IMR-90 (cell line): ENCODE measurements around the gene SLAMF6. TPM values are rescaled to one million over a fixed set of nuclear protein-coding genes. Genes with fewer than 3 reads are reported as not detected.

ENCODE experiments used
- ATAC-seq: fragments of 200-7000 bp; cut with Tn5 transposase; 2 replicates; pipeline ENCODE4 v1.9.1; 2020; ENCODE audit warnings: low read depth, mild to moderate bottlenecking, moderate library complexity
- BruUV-seq: library from RNA; stranded (reverse); fragments of 400-500 nt; replicated peaks from 2 replicates; lab custom pipeline; 2021; lab: Mats Ljungman, UMichigan
- CTCF ChIA-PET: fragments of 300-600 bp; formaldehyde crosslinking; extraction: SDS; loops from one replicate; lab custom pipeline; 2021; ENCODE audit warnings: antibody characterized with exemption; lab: Yijun Ruan, JAX
- POLR2A ChIA-PET: fragments of 300-600 bp; sonication (Branson Sonifier 250); formaldehyde crosslinking; loops from one replicate; lab custom pipeline; 2022; ENCODE audit warnings: antibody characterized with exemption; ENCODE audit not compliant: unreplicated experiment; lab: Charles Lee
- DNase-seq: peaks from one replicate; pipeline ENCODE4 v3.0.0; 2013
- H2AFZ ChIP-seq: replicated peaks from 2 replicates; pipeline ENCODE3; 2013; ENCODE audit warnings: low read length, mild to moderate bottlenecking; ENCODE audit not compliant: poor library complexity
- H2AK5ac ChIP-seq: 2 replicates; pipeline ENCODE4 v1.6.1; 2013; ENCODE audit warnings: low read depth, low read length, inconsistent platforms
- H2AK9ac ChIP-seq: replicated peaks from 2 replicates; pipeline ENCODE3; 2013; ENCODE audit warnings: mild to moderate bottlenecking, low read depth, low read length, moderate library complexity; ENCODE audit not compliant: poor library complexity
- H2BK120ac ChIP-seq: 2 replicates; pipeline ENCODE4 v1.6.1; 2013; ENCODE audit warnings: low read depth, low read length, inconsistent platforms
- H2BK15ac ChIP-seq: 3 replicates; pipeline ENCODE4 v1.6.1; 2013; ENCODE audit warnings: low read depth, low read length, inconsistent platforms
- H2BK20ac ChIP-seq: 2 replicates; pipeline ENCODE4 v1.6.1; 2013; ENCODE audit warnings: low read depth, mild to moderate bottlenecking, inconsistent platforms, low read length, moderate library complexity
- H2BK5ac ChIP-seq: 2 replicates; pipeline ENCODE4 v1.6.1; 2013; ENCODE audit warnings: mild to moderate bottlenecking, low read depth, low read length, inconsistent platforms; ENCODE audit not compliant: poor library complexity, severe bottlenecking
- H3K14ac ChIP-seq: replicated peaks from 2 replicates; pipeline ENCODE4 v1.6.1; 2013; ENCODE audit warnings: low read depth, low read length, inconsistent platforms
- H3K18ac ChIP-seq: 2 replicates; pipeline ENCODE4 v1.6.1; 2013; ENCODE audit warnings: low read depth, low read length, control low read depth
- H3K23ac ChIP-seq: 2 replicates; pipeline ENCODE4 v1.6.1; 2013; ENCODE audit warnings: low read depth, low read length, inconsistent platforms
- H3K27ac ChIP-seq: 2 replicates; pipeline ENCODE4 v1.5.1; 2013; ENCODE audit warnings: mild to moderate bottlenecking, control low read depth, low read length; ENCODE audit not compliant: insufficient read depth
- H3K27me3 ChIP-seq: 2 replicates; pipeline ENCODE4 v1.6.1; 2013; ENCODE audit warnings: low read length; ENCODE audit not compliant: control insufficient read depth, insufficient read depth
- H3K36me3 ChIP-seq: 2 replicates; pipeline ENCODE4 v1.6.1; 2013; ENCODE audit warnings: low read length, mixed read lengths; ENCODE audit not compliant: control insufficient read depth, insufficient read depth
- H3K4ac ChIP-seq: 2 replicates; pipeline ENCODE4 v1.6.1; 2013; ENCODE audit warnings: low read depth, low read length, inconsistent platforms
- H3K4me1 ChIP-seq: 2 replicates; pipeline ENCODE4 v1.6.1; 2013; ENCODE audit warnings: low read length, mixed read lengths; ENCODE audit not compliant: control insufficient read depth, insufficient read depth
- H3K4me2 ChIP-seq: 2 replicates; pipeline ENCODE4 v1.6.1; 2013; ENCODE audit warnings: low read depth, mild to moderate bottlenecking, control low read depth, low read length, moderate library complexity
- H3K4me3 ChIP-seq: 2 replicates; pipeline ENCODE4 v1.5.1; 2013; ENCODE audit warnings: low read depth, mild to moderate bottlenecking, control low read depth, low read length, moderate library complexity; ENCODE audit not compliant: insufficient read depth
- H3K56ac ChIP-seq: 2 replicates; pipeline ENCODE4 v1.6.1; 2013; ENCODE audit warnings: low read length, inconsistent platforms; ENCODE audit not compliant: insufficient read depth; ENCODE audit errors: extremely low read depth
- H3K79me1 ChIP-seq, 2 experiments: 2 replicates each; pipeline ENCODE4 v1.6.1; 2013; ENCODE audit warnings: low read length in 2 of 2, inconsistent platforms in 1 of 2, low read depth in 1 of 2
- H3K9ac ChIP-seq: 2 replicates; pipeline ENCODE4 v1.6.1; 2013; ENCODE audit warnings: low read depth, low read length, control low read depth
- H3K9me1 ChIP-seq: 2 replicates; pipeline ENCODE4 v1.6.1; 2013; ENCODE audit warnings: low read length, inconsistent platforms; ENCODE audit not compliant: insufficient read depth
- H3K9me3 ChIP-seq: 2 replicates; pipeline ENCODE4 v1.6.1; 2013; ENCODE audit warnings: low read length; ENCODE audit not compliant: control insufficient read depth, insufficient read depth
- H4K20me1 ChIP-seq: 2 replicates; pipeline ENCODE4 v1.6.1; 2013; ENCODE audit warnings: low read length, inconsistent platforms; ENCODE audit not compliant: insufficient read depth
- H4K5ac ChIP-seq: 2 replicates; pipeline ENCODE4 v1.6.1; 2013; ENCODE audit warnings: mild to moderate bottlenecking, low read depth, low read length, control low read depth
- H4K8ac ChIP-seq, 2 experiments: 2 replicates each; pipeline ENCODE4 v1.6.1; 2013; ENCODE audit warnings: low read depth in 2 of 2, low read length in 2 of 2, control low read depth in 1 of 2, inconsistent platforms in 1 of 2
- H4K91ac ChIP-seq: 2 replicates; pipeline ENCODE4 v1.6.1; 2013; ENCODE audit warnings: low read depth, low read length, inconsistent platforms; ENCODE audit not compliant: insufficient read depth
- BHLHE40 ChIP-seq: fragments of 150-350 bp; IDR thresholded peaks from 2 replicates; pipeline ENCODE4 v1.6.1; 2016; ENCODE audit warnings: mild to moderate bottlenecking, low read depth, low read length
- CHD1 ChIP-seq: IDR thresholded peaks from 2 replicates; pipeline ENCODE4 v1.6.1; 2012; ENCODE audit warnings: low read depth, low read length, improper control_type of control experiment
- FOS ChIP-seq: fragments of 150-350 bp; IDR thresholded peaks from 2 replicates; pipeline ENCODE4 v1.6.1; 2016; ENCODE audit warnings: low read depth, low read length
- MAFK ChIP-seq: IDR thresholded peaks from 2 replicates; pipeline ENCODE4 v1.6.1; 2012; ENCODE audit warnings: low read depth, low read length, improper control_type of control experiment
- MAZ ChIP-seq: IDR thresholded peaks from 2 replicates; pipeline ENCODE4 v1.6.1; 2012; ENCODE audit warnings: low read depth, mild to moderate bottlenecking, low read length, improper control_type of control experiment, moderate library complexity, borderline replicate concordance
- MXI1 ChIP-seq: IDR thresholded peaks from 2 replicates; pipeline ENCODE4 v1.6.1; 2012; ENCODE audit warnings: low read depth, mild to moderate bottlenecking, low read length, moderate library complexity, borderline replicate concordance
- NFE2L2 ChIP-seq: fragments of 150-350 bp; IDR thresholded peaks from 2 replicates; pipeline ENCODE4 v1.6.1; 2016; ENCODE audit warnings: low read depth, mild to moderate bottlenecking, low read length
- POLR2A ChIP-seq: IDR thresholded peaks from 2 replicates; pipeline ENCODE4 v1.6.1; 2012; ENCODE audit warnings: mild to moderate bottlenecking, low read depth, low read length
- RAD21 ChIP-seq: IDR thresholded peaks from 2 replicates; pipeline ENCODE4 v1.6.1; 2012; ENCODE audit warnings: low read length, improper control_type of control experiment
- RCOR1 ChIP-seq: IDR thresholded peaks from 2 replicates; pipeline ENCODE4 v1.6.1; 2012; ENCODE audit warnings: mild to moderate bottlenecking, low read length, improper control_type of control experiment; ENCODE audit not compliant: insufficient replicate concordance
- RFX5 ChIP-seq: IDR thresholded peaks from 2 replicates; pipeline ENCODE4 v1.8.0; 2012; ENCODE audit warnings: low read depth, mild to moderate bottlenecking, low read length, moderate library complexity
- SMC3 ChIP-seq: fragments of 150-350 bp; IDR thresholded peaks from 2 replicates; pipeline ENCODE4 v1.6.1; 2016; ENCODE audit warnings: low read depth, mild to moderate bottlenecking, antibody characterized with exemption, low read length, moderate library complexity
- USF2 ChIP-seq: fragments of 150-350 bp; IDR thresholded peaks from 2 replicates; pipeline ENCODE4 v1.6.1; 2017; ENCODE audit warnings: mild to moderate bottlenecking, antibody characterized with exemption, low read length, low read depth
- WGBS, 2 experiments: methylation state at CpG; one replicate each; pipeline versions ENCODE4 v1.1.5 to v1.1.7; 2013; ENCODE audit warnings: missing lambda C conversion rate in 2 of 2; ENCODE audit not compliant: insufficient read length in 1 of 2; ENCODE audit errors: extremely low coverage in 2 of 2; 5-methylcytosine and 5-hydroxymethylcytosine counted together
- dilution Hi-C: fragments of 300-500 bp; cut with HindIII; formaldehyde crosslinking; loops from one replicate; pipeline ENCODE4 v1.14.3; 2018; ENCODE audit warnings: low sequenced_read_pairs; ENCODE audit not compliant: unreplicated experiment
- in situ Hi-C: fragments of 300-500 bp; cut with MboI; formaldehyde crosslinking; loops from 3 replicates; pipeline ENCODE4 v1.14.3; 2019; ENCODE audit warnings: low sequenced_read_pairs, inconsistent platforms, mixed read lengths
- intact Hi-C: fragments of 100-400 bp; cut with micrococcal nuclease; formaldehyde crosslinking; loops from 2 replicates; pipeline ENCODE4 v1.10.0; 2022
- polyA plus RNA-seq, 3 experiments: library from polyadenylated mRNA; depleted of rRNA; stranded (reverse); fragments of >200 nt; gene quantifications; 2 replicates each; pipeline ENCODE4 v1.2.3, GENCODE V29; 2012; ENCODE audit warnings: low replicate concordance in 1 of 3
- total RNA-seq: library from RNA; depleted of rRNA; stranded (reverse); fragments of >200 nt; gene quantifications from 2 replicates; pipeline ENCODE4 v1.2.3, GENCODE V29; 2012
- TF ChIP-seq, protein P1 (sequence below): fragments of 150-350 bp; IDR thresholded peaks from 2 replicates; pipeline ENCODE4 v1.6.1; 2016; ENCODE audit warnings: low read depth, mild to moderate bottlenecking, low read length, moderate library complexity, borderline replicate concordance
- TF ChIP-seq, protein P2 (sequence below): conservative IDR thresholded peaks from 2 replicates; pipeline ENCODE4 v1.5.1; 2012; ENCODE audit warnings: mild to moderate bottlenecking, low read depth, low read length, improper control_type of control experiment

Gene SLAMF6
- total and polyA plus RNA-seq, 2 of the 4 experiments (the other 2 are of a cell fraction), result not detected

DNA sequence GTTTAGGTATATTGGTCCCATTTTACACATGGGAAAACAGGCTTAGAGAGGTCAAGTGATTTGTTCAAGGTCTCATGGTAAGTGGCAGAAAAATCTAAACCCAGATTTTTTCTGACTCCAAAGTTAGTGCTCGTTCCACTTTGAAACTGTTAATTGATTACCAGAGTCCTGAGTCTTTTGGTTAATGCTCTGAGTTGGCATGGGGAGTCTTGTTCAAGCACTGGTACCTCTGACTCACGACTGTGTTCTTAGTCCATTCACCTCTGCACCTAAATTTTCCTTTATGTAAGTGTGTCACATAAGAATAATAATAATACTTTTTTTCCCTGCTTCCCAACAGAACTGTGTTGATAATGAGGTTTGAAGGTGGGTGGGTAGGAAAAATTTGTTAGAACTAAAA is 63.4 kb downstream of the SLAMF6 start:
- TF ChIP-seq NFE2L2 (no peak), SMC3 (no peak), RCOR1 (no peak), POLR2A (no peak), MAFK (no peak), MXI1 (no peak), FOS (no peak), MAZ (no peak), BHLHE40 (no peak), RFX5 (no peak), RAD21 (no peak), CHD1 (no peak), USF2 (no peak)
- TF ChIP-seq, protein P1, sequence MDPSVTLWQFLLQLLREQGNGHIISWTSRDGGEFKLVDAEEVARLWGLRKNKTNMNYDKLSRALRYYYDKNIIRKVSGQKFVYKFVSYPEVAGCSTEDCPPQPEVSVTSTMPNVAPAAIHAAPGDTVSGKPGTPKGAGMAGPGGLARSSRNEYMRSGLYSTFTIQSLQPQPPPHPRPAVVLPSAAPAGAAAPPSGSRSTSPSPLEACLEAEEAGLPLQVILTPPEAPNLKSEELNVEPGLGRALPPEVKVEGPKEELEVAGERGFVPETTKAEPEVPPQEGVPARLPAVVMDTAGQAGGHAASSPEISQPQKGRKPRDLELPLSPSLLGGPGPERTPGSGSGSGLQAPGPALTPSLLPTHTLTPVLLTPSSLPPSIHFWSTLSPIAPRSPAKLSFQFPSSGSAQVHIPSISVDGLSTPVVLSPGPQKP, result no peak
- TF ChIP-seq, protein P2, sequence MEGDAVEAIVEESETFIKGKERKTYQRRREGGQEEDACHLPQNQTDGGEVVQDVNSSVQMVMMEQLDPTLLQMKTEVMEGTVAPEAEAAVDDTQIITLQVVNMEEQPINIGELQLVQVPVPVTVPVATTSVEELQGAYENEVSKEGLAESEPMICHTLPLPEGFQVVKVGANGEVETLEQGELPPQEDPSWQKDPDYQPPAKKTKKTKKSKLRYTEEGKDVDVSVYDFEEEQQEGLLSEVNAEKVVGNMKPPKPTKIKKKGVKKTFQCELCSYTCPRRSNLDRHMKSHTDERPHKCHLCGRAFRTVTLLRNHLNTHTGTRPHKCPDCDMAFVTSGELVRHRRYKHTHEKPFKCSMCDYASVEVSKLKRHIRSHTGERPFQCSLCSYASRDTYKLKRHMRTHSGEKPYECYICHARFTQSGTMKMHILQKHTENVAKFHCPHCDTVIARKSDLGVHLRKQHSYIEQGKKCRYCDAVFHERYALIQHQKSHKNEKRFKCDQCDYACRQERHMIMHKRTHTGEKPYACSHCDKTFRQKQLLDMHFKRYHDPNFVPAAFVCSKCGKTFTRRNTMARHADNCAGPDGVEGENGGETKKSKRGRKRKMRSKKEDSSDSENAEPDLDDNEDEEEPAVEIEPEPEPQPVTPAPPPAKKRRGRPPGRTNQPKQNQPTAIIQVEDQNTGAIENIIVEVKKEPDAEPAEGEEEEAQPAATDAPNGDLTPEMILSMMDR, result no peak
- H3K79me1 ChIP-seq, result no peaks in the 10 kb centered on the region
- ChIA-PET POLR2A (no interaction called here), CTCF (interaction anchor here (0.9 kb wide), 1 partner anchor 31 kb away, joined by 3 read pairs; no protein-coding TSS in a partner anchor)
- dilution Hi-C loops (no loop called here), in situ Hi-C loops (no loop called here), intact Hi-C loops (no loop called here)
- H2BK120ac ChIP-seq, result no peak overlapping the region
- H3K4ac ChIP-seq, result no peak overlapping the region
- H2BK15ac ChIP-seq, result no peak overlapping the region
- no peak overlapping the region for H2AFZ ChIP-seq
- no peak overlapping the region for H3K14ac ChIP-seq
- H3K56ac ChIP-seq, result no peak overlapping the region
- no peak overlapping the region for H3K23ac ChIP-seq
- no peaks in the 10 kb centered on the region for H3K9me3 ChIP-seq
- no peak for ATAC-seq
- no peak overlapping the region for H4K8ac ChIP-seq
- no CpG with 5 or more reads among the region's 2 CpGs for whole genome bisulfite sequencing, 2 experiments
- H4K91ac ChIP-seq, result no peak overlapping the region
- no peak overlapping the region for H3K18ac ChIP-seq
- no peaks in the 10 kb centered on the region for H3K9me1 ChIP-seq
- H3K4me3 ChIP-seq, result no peak overlapping the region
- no peak overlapping the region for H2AK5ac ChIP-seq
- H4K5ac ChIP-seq, result no peak overlapping the region
- no peak overlapping the region for H2AK9ac ChIP-seq
- no peak overlapping the region for H2BK5ac ChIP-seq
- DNase-seq, result no peak
- no peak overlapping the region for H2BK20ac ChIP-seq
- H3K4me2 ChIP-seq, result no peak overlapping the region
- H4K20me1 ChIP-seq, result no peaks in the 10 kb centered on the region
- BruUV-seq, result no TSS peak
- no peaks in the 10 kb centered on the region for H3K27me3 ChIP-seq
- H3K4me1 ChIP-seq, result no peaks in the 10 kb centered on the region
- H3K36me3 ChIP-seq, result no peaks in the 10 kb centered on the region
- no peak overlapping the region for H3K9ac ChIP-seq
- H3K27ac ChIP-seq, result no peak overlapping the region
